Astrocyte (in vitro differentiated cells and primary cell): ENCODE results near the gene RPN2. TPM values are rescaled to one million over a fixed set of nuclear protein-coding genes. Genes with fewer than 3 reads are reported as not detected.

Experiments
- DNase-seq: peaks from one replicate; pipeline ENCODE4 v3.0.0-alpha.2; 2010; ENCODE audit warnings: low read depth
- FAIRE-seq: peaks from 2 replicates; lab custom pipeline; 2011; peaks lifted over from hg19 to GRCh38; lab: Jason Lieb, UNC
- H2AFZ ChIP-seq: 2 replicates; pipeline ENCODE4 v1.6.0; 2012; ENCODE audit warnings: low read depth, low read length, inconsistent platforms
- H3K27ac ChIP-seq: 2 replicates; pipeline ENCODE4 v1.5.1; 2011; ENCODE audit warnings: low read depth, low read length, inconsistent platforms
- H3K27me3 ChIP-seq: 2 replicates; pipeline ENCODE4 v1.6.0; 2011; ENCODE audit warnings: low read length, inconsistent platforms; ENCODE audit not compliant: insufficient read depth
- H3K36me3 ChIP-seq: 2 replicates; pipeline ENCODE4 v1.5.1; 2011; ENCODE audit warnings: low read length, inconsistent platforms; ENCODE audit not compliant: insufficient read depth
- H3K4me1 ChIP-seq: 2 replicates; pipeline ENCODE4 v1.5.1; 2011; ENCODE audit warnings: low read length, inconsistent platforms; ENCODE audit not compliant: insufficient read depth
- H3K4me2 ChIP-seq: 2 replicates; pipeline ENCODE4 v1.6.0; 2012; ENCODE audit warnings: low read length, inconsistent platforms
- H3K4me3 ChIP-seq: 2 replicates; pipeline ENCODE4 v1.5.1; 2011; ENCODE audit warnings: low read depth, mild to moderate bottlenecking, low read length, inconsistent platforms; ENCODE audit not compliant: insufficient read depth
- H3K79me2 ChIP-seq: 2 replicates; pipeline ENCODE4 v1.6.0; 2012; ENCODE audit warnings: mild to moderate bottlenecking, low read length, inconsistent platforms; ENCODE audit not compliant: insufficient read depth
- H3K9ac ChIP-seq: 2 replicates; pipeline ENCODE4 v1.6.0; 2012; ENCODE audit warnings: mild to moderate bottlenecking, low read length, inconsistent platforms
- H3K9me3 ChIP-seq: 2 replicates; pipeline ENCODE4 v1.5.1; 2012; ENCODE audit warnings: low read depth, mild to moderate bottlenecking, low read length, inconsistent platforms; ENCODE audit not compliant: insufficient read depth
- H4K20me1 ChIP-seq: 2 replicates; pipeline ENCODE4 v1.6.0; 2012; ENCODE audit warnings: low read length, inconsistent platforms; ENCODE audit not compliant: insufficient read depth
- H3K27ac Mint-ChIP-seq: one replicate; pipeline ENCODE4 v1.8.0; 2021; ENCODE audit warnings: mild to moderate bottlenecking, mixed read lengths; ENCODE audit not compliant: unreplicated experiment
- H3K27me3 Mint-ChIP-seq: one replicate; pipeline ENCODE4 v1.8.0; 2021; ENCODE audit warnings: low read depth, mixed read lengths; ENCODE audit not compliant: unreplicated experiment
- H3K36me3 Mint-ChIP-seq: one replicate; pipeline ENCODE4 v1.8.0; 2021; ENCODE audit warnings: low read depth, mixed read lengths; ENCODE audit not compliant: unreplicated experiment
- H3K4me1 Mint-ChIP-seq: one replicate; pipeline ENCODE4 v1.8.0; 2021; ENCODE audit warnings: low read depth, mixed read lengths; ENCODE audit not compliant: unreplicated experiment
- H3K4me3 Mint-ChIP-seq: one replicate; pipeline ENCODE4 v1.8.0; 2021; ENCODE audit warnings: mild to moderate bottlenecking, moderate library complexity, mixed read lengths; ENCODE audit not compliant: unreplicated experiment
- H3K9me3 Mint-ChIP-seq: one replicate; pipeline ENCODE4 v1.8.0; 2021; ENCODE audit warnings: mild to moderate bottlenecking, mixed read lengths; ENCODE audit not compliant: unreplicated experiment
- CTCF ChIP-seq: IDR thresholded peaks from 2 replicates; pipeline ENCODE4 v1.5.1; 2011; ENCODE audit warnings: low read depth, mild to moderate bottlenecking, inconsistent platforms, low read length, moderate library complexity; ENCODE audit not compliant: insufficient read depth
- EZH2 ChIP-seq: IDR thresholded peaks from 2 replicates; pipeline ENCODE4 v1.6.1; 2012; ENCODE audit warnings: mild to moderate bottlenecking, low read length, inconsistent platforms; ENCODE audit not compliant: insufficient read depth
- total RNA-seq: library from RNA; stranded (reverse); gene quantifications from 2 replicates; pipeline ENCODE4 v1.2.1, GENCODE V29; 2021

RPN2 gene
- total RNA-seq, 1 donor from 2014 or later = 259 TPM

- Histone ChIP-seq H3K27me3 (no peaks in the 10 kb centered on the region), H3K4me1 (peaks cover 4% of the 10 kb centered on the region), H3K4me3 (no peak overlapping the region), H3K79me2 (peaks cover 5% of the 10 kb centered on the region), H3K27ac (no peak overlapping the region), H3K9ac (no peak overlapping the region), H3K9me3 (no peaks in the 10 kb centered on the region), H2AFZ (no peak overlapping the region), H4K20me1 (peaks cover 36% of the 10 kb centered on the region), H3K36me3 (peaks cover 40% of the 10 kb centered on the region), H3K4me2 (no peak overlapping the region)
- no peaks in the 10 kb centered on the region for H3K27me3 Mint-ChIP-seq
- DNase-seq (no peak), FAIRE-seq (no peak)
- peaks cover 10% of the 10 kb centered on the region for H3K4me1 Mint-ChIP-seq
- no peak overlapping the region for H3K4me3 Mint-ChIP-seq
- peaks cover 9% of the 10 kb centered on the region for H3K36me3 Mint-ChIP-seq
- no peak overlapping the region for H3K27ac Mint-ChIP-seq
- TF ChIP-seq CTCF = no peak
- no peak for TF ChIP-seq EZH2
- H3K9me3 Mint-ChIP-seq = no peaks in the 10 kb centered on the region
Observed at GRCh38 chr20:37222086-37222485, 43.0 kb downstream of the RPN2 start.

- H3K4me1 ChIP-seq = peaks cover 4% of the 10 kb centered on the region
- H3K4me3 Mint-ChIP-seq = no peak overlapping the region
- H4K20me1 ChIP-seq = peaks cover 39% of the 10 kb centered on the region
- H3K27ac Mint-ChIP-seq = peak overlapping the region; percentile 91
- peak overlapping the region; percentile 32 for H3K27ac ChIP-seq
- H3K4me3 ChIP-seq = no peak overlapping the region
- H3K27me3 ChIP-seq = no peaks in the 10 kb centered on the region
- H3K9ac ChIP-seq = no peak overlapping the region
- no peaks in the 10 kb centered on the region for H3K9me3 ChIP-seq
- H3K36me3 ChIP-seq = peaks cover 49% of the 10 kb centered on the region
- H3K27me3 Mint-ChIP-seq = no peaks in the 10 kb centered on the region
- no peak for TF ChIP-seq EZH2
- TF ChIP-seq CTCF = no peak
- H3K36me3 Mint-ChIP-seq = peaks cover 13% of the 10 kb centered on the region
- H3K79me2 ChIP-seq = peaks cover 5% of the 10 kb centered on the region
- H3K4me2 ChIP-seq = peak overlapping the region; percentile 38
- FAIRE-seq (peak; percentile 39), DNase-seq (peak; percentile 89)
- no peaks in the 10 kb centered on the region for H3K9me3 Mint-ChIP-seq
- peaks cover 10% of the 10 kb centered on the region for H3K4me1 Mint-ChIP-seq
- H2AFZ ChIP-seq = no peak overlapping the region
Observed at GRCh38 chr20:37223053-37223452, 43.9 kb downstream of the RPN2 start.

GRCh38 chr20:37225146-37225545, 46.0 kb downstream of the RPN2 start:
- H3K27ac ChIP-seq = no peak overlapping the region
- H3K9me3 ChIP-seq = no peaks in the 10 kb centered on the region
- H3K9me3 Mint-ChIP-seq = no peaks in the 10 kb centered on the region
- DNase-seq = no peak
- no peaks in the 10 kb centered on the region for H3K27me3 ChIP-seq
- no peak overlapping the region for H3K4me3 Mint-ChIP-seq
- peaks cover 2% of the 10 kb centered on the region for H3K79me2 ChIP-seq
- no peak overlapping the region for H3K27ac Mint-ChIP-seq
- H2AFZ ChIP-seq = no peak overlapping the region
- peaks cover 4% of the 10 kb centered on the region for H3K4me1 ChIP-seq
- H3K4me3 ChIP-seq = no peak overlapping the region
- no peak overlapping the region for H3K4me2 ChIP-seq
- FAIRE-seq = no peak
- TF ChIP-seq CTCF = no peak
- no peak for TF ChIP-seq EZH2
- H3K9ac ChIP-seq = no peak overlapping the region
- no peaks in the 10 kb centered on the region for H3K27me3 Mint-ChIP-seq
- peaks cover 19% of the 10 kb centered on the region for H3K4me1 Mint-ChIP-seq
- peaks cover 14% of the 10 kb centered on the region for H3K36me3 Mint-ChIP-seq
- peaks cover 60% of the 10 kb centered on the region for H3K36me3 ChIP-seq
- H4K20me1 ChIP-seq = peaks cover 41% of the 10 kb centered on the region
